IPS-NIHi7 (cell line): ENCODE data around the gene SLC6A9.

Experiments used
- DNase-seq: peaks from one replicate; pipeline ENCODE4 v3.0.0; 2012; ENCODE audit warnings: mixed read lengths; ENCODE audit errors: extremely low spot score

Gene SLC6A9

DNA sequence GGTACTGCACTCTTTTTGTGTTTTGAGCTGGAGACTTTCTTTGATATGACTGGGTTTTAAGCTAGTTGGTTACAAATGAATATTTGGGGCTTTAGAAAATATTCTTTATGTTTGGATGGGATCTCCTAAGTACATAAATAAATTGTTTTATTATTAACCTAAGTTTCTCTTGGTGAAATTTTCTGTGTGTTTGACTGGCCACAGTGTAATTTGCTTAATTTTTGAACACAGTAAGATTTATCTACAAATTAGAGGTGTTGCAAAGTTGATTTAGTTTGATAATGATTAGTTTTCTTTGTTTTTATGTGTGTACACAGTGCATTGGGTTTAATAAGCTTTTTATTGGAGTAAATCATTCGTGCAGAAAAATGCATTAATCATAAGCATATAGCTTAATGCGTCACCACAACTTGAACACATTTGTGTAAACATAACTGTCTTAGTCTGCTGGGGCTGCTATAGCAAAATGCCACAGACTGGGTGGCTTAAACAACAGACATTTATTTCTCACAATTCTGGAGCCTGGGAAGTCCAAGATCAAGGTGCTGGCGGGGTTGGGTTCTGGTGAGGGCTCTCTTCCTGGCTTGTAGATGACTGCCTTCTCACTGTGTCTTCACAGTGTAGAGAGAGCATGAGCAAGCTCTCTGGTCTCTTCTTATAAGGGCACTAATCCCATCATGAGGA lies 17.4 kb upstream of the SLC6A9 start:
- no peak for DNase-seq

DNA sequence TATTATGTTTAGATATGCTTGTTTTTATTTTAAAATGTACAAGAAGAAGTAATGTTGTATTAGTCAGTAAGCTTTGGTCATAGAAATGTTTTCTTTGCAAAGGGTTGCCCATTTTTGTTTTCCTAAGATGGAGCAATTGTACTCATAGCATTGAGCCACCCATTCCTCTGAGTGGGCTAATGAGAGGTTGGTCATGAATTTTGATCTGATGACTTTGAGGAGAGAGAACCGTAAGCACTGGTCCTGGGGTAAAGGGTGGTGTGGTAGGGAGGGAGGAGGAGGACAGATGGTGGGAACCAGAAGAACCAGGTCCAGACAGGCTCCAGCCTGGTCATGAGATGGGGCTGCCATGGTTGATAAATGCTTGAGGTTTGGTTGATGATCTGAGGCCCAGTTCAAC lies 15.9 kb upstream of the SLC6A9 start:
- DNase-seq: no peak

DNA sequence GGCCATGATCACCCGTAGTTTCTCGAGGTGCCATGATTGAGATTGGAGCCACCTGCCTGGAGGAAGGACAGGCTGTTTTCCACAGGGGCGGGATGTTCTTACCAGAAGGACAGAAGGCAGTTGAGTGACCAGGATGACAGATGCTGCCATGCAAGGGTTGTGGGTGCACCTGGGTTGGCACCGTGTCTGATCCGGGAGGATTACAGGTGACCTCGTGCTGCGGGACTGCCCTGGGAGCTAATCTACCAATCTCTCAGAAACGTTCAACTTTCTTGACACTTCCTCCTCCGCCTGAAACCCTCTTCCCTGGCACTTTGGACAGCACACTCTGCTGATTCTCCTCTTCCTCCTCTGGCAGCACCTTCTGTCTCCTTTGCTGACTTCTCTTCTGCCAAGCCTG lies 13.8 kb upstream of the SLC6A9 start:
- DNase-seq: no peak

DNA sequence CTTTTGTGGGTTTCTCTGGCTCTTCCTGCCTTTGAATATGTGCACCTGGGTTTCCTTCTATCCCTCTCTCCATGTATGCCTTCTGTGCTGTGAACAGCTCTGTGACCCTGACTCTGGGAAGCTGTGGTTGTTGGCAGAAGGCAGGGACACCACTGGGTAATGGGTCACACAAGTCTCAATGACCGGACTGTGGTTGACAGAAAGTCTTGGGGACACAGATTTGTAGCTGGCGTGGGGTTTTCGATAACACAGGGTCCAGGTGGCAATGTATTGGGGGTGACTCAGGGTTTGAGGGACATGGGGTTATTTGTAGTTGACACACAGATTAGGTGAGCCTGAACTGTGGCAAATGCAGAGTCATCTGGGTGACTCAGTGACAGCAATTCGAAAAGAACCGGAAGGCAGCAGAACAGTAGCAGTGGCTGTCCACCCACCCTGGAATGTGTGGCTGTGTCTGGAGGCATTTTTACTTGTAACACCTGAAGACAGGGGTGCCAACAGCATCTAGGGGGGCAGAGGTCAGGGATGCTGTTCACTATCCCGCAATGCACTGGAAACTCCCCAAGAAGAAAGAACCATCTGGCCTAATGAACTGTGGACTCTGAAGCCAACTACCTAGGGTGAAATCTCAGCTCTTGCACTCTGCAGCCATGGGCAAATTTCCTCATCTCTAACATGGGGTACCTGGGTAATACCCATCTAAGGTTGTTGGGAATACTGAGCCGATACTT lies 13.0 kb upstream of the SLC6A9 start:
- DNase-seq: no peak

DNA sequence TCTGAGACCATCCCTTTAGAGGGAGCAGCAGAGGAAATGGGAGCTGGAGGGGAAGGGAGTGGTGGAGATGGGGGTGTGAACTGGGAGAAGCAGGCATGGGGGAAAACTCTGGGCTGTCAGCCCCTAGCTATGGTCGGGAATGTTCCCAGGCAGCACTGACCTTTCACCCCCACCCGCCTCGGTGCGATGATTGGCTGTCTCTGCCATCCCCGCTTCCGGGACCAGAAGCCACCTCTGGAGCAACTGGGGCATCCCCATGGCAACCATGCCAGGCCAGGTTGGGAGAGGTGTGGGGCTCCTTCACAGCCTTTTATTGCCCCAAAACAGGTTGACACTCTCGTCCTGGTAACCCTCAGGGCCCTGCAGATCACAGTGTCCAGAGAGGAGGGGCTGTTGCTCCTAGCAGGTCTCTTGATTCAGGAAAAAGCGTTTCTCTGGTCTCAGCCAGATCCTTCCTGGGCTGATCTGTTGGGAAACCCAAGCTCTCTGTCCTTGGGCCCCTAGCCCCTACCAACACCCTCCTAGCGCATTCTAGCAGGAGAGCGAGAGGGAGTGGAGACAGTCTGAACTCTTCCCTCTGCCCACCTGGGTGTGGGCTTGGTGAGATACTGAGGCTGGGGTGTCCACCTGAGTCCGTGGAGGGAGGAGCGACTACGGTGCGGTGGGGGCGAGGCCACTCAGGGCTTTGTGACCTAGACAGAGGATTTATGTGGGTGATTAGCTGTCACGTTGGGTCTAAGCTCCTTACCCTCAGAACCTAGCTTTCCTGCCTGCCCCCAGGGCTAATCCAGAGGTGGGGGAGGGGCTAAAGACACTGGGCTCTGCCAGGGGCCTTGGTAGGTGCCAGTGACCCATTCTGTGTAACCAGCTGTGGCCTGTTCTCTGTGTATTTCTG lies 12.2 kb upstream of the SLC6A9 start:
- no peak for DNase-seq

DNA sequence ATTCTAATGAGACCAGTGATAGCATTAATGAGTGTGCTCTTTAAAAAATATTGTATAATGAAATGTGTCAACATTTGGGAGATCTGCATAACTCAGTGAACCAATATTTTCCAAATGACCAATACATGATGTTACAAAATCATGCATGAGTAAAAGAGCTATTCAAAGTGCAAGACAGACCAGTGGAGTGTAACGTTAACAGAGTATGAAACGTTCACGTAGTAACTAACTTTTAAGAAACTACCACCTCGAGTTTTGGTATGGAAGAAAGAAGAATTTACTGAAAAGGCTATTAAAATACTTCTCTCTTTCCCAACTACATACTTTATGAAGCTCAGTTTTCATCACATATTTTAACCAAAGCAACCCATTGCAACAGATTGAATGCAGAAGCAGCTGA lies 9.6 kb upstream of the SLC6A9 start:
- DNase-seq: no peak

DNA sequence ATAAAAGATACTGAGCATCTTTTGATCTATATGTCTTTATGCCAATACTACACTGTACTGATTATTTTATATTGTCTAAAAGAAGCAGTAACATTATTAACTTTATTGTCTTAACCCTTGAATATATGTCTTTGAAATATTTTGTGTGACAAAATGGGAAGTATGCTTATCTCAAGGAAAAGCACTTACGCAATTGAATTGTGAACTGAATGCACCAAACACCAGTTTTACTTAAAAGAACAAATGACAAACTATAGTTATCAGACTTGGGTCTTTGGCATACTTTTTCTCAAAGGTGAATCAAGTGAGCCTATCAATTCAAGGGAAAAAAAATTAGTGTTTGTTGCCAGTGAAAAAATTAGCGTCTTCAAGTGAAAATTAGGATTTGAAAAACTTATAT lies 9.2 kb upstream of the SLC6A9 start:
- DNase-seq: no peak

DNA sequence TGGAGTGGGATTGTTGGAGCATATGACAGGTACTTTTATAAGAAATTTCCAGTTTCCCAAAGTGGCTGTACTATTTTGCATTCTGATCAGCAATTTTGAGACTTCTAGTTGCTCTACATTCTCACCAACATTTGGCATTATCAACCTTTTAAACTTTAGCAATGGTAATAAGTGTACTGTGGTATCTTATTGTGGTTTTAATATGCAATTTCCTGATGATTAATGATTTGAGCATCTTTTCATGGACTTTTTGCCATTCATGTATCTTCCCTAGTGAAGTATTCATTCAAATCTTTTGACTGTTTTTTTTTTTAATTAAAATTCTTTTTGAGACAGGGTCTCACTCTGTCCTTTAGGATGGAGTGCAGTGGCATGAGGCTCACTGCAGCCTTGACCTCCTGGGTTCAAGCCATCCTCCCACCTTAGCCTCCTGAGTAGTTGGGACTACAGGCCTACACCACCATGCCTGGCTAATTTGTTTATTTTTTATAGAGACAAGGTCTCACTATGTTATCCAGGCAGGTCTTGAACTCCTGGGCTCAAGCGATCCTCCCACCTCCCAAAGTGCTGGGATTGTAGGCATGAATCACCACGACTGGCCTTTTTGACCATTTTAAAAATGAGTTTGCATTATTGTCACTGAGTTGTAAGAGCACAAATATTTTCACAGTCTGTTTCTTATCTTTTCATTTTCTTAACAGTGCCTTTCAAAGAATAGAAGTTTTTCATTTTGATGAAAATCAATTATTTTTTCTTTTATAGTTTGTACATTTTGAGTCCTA lies 7.8 kb upstream of the SLC6A9 start:
- no peak for DNase-seq

DNA sequence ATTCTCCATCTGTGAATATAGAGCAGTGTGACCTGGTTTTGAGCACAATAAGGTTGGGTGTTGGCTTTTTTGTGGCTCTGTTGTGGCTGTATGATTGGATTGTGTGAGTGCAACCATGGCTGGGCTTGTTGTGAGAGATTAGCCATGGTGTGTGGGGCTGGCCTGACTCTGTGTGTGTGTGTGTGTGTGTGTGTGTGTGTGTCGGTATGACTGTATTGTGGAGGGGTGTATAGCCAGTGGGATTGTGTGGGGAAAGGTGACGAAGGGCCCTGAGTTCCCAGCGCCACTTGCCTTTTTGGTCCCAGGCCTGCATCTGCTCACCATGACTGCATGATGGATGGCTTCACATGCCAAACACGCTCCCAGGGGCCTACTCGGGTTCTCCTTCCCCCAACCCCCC lies 5.9 kb upstream of the SLC6A9 start:
- DNase-seq: no peak

DNA sequence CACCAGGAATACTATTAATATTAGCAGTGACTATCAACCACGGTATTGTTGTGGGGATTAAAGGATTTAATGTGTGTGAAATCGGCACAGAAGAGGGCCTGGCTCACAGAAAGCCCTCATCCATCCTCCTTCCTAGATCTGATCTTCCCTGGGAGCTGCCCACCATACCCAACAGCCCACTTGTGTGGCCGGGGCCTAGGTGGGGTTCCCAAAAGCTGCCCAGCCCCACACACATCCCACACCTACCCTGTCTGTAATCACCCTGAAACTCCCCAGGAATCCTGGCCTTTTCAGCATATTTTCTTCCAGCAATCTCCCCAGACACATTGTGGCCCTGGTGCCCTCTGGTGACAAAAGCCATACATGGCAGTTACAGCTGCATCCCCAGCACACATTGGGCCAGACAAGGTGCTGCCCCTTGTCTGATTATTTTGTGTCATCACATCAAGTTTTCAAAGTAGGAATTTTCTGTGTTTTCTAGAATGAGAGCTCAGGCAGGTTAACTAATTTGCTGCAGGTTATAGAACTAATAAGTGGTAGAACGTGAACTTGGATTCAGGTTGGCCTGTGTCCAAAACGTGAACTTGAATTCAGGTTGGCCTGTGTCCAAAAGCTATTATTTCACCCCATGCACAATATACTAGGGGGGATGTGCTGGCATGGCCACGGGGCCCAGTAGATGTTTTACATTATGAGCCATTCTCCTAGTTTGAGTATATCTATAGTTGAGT lies 5.3 kb upstream of the SLC6A9 start:
- DNase-seq: peak; percentile 68

DNA sequence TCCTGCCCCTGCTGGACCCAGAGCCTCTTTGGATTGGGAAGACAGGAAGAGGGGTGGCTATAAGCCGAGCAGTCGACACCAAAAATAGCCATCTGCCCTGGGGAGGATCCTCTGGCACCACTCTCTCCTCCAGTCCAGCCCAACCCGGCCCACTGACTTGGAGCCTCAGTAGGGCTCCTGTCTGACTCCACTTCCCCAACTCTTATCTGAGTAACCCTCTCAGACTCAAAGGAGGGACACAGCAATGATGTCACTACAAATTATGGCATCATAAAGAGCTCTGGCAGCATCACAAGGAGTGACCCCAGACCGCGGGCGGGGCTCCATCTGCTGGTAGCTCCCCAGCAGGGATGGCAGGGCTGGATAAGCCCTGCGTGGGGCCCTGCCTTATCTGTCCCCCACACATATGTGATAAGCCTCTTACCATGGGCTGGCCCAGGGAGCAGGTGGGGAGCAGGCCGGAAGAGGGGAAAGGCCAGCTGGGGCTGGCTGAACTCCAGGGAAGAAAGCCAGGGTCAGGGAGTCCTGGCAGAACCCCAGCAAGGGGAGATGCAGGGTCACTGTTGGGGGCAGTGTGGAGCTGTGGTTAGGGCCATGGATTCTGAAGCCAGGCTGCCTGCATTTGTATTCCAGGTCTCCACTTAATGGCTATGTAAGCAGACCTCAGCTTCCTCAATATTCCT lies 4.6 kb upstream of the SLC6A9 start:
- DNase-seq: no peak

DNA sequence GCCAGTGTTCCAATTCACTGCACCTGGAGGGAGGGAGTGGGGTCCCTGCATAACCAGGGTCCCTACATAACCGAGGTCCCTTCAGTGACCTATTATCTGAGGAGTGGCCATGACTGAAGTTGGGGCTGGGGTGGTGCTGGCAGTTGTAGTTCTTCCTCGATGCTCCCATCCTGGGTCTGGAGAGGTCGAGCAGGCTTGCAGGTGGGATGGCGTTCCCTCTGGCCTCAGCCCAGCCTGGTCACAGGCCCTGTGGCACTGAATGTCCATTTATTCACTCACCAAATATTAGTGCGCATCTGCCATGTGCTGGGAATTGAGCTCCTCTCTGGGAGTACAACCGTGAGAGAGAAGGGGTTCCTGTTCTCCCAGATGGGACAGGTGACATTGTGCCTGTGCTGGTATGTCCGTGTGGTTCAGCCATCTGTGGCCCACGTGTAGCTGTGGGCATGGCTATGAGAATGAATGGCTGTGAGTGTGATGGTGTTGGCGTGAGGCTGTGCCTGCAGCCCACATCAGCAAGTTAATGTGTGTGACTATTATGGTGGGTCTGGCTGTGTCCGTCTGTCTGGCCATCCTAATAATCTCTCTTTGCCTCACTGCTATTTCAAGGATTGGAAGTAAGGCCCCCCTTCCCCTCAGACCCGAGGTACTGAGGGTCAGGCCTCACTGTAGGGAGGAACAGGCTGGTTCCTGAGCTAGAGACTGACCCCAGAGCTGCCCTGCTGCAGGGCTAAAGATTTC lies 3.9 kb upstream of the SLC6A9 start:
- no peak for DNase-seq

DNA sequence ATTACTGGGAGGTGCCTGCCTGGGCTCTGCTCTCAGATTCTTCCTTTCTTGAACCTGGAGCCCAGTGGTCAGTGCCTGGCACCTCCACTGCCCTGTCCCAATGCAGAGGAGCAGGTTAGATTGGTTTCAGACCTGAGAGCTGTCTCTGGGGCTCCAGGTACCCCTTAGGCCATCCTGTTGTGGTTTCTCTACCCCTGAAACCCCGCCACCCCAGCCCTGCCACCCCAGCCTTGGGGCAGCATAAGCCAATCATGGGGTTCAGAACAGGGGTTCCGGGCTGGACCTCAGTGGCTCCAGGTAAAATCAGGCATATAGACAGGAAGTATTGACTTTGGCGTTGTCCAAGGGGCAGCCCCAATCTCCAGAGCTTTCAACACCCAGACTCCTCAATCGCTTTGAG lies 3.2 kb upstream of the SLC6A9 start:
- no peak for DNase-seq

DNA sequence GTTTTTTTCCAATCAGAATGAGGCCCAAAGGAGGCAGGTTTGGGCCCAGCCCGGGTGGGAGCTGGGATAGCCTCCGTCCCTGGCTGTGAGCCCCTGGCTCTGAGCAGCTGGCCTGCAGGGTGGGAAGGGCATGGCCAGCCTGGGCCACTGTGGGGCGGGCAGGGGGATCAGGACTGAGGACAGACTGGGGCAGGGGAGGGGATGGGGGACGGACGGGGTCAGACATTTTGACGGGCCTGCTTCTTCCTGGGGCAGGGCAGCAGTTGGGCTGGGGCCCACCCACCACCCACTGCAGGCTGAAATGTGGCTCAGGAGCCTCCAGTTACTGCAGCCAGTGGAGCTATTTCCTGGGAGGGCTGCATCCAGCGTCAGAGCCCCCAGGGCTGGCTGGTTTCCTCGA lies 2.5 kb upstream of the SLC6A9 start:
- no peak for DNase-seq

DNA sequence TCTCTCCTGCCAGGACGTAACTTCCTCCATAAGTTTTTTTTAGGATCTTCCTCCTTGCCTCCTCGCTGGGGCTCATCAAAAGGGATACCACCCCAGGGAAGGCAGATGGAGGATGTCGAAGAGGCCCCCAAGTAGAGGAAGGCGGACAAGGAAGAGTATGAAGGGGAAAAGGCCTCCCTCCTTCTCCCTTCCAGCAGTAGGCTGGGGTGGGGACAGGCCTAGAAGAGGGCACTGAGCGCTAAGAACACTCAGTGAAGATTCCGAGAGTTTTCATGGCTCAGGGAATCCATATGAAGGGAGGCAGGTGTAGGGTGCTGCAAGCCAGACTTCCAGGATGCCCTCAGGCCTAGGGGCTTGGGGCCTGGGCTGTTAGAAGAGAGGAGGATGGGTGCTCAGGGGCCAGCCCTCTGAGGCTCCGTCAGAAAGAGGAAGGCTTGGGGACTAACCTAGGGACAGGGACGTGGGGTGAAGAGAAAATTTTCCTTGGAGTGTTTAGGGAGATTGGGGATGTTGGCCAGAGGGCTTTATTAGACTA lies 1.8 kb upstream of the SLC6A9 start:
- no peak for DNase-seq

DNA sequence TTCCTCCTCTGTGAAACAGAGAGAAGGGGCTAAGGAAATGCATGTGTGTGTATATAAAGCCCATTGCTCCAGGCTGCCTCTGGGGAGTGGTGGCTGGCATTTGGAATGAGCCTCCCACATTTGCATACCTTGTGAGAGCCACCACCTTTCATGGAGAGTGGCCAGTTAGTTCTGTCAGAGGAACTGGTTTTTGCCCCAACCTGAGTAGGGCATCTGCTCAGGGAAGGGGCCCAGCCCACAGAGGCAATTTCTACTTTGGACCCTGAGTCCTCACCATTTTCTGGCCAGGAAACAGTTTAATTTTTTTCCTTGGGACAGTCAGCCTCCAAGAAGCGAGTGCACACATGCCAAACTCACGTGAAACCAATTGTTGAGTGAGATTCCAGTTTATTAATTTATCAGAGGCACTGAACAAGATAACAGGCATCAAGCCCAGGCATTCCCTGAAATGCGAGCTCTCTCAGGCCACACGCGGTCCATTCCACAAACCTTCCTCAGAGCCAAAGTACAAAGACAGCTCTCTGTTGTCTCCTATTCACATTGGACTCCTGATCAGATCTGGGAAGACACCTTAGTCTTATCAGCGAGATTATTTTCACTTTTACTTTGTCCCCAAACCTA lies 1.0 kb upstream of the SLC6A9 start:
- no peak for DNase-seq

DNA sequence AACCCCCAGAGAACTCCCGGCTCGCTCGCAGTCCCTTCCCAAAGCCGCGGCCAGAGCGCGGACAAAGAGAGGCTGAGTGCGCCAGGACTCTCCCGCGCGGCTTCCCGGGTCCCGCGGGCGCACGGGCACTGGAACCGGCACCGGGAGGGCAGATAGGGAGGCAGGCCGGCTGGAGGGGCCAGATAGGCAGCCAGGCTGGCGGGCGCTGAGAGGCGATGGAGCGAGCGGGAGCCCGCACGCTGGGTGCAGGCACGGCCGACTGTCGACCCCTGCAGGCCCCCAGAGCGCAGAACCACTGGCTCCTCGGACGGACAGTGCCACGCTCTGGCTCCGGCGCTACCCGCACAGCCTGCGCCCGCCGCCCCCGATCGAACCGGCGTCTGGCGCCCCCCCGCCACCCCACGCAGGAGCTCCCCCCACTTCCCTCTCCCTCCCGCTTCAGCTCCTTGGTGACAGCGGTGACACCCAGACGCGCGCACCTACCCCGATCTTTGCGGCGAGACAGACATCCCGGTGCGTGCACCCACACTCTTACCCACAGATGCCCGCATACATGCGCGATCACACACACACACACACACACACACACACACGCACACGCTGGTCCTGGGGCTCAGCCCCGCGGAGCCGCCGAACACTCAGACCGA lies 534 bp downstream of the SLC6A9 start:
- DNase-seq: peak; percentile 61

DNA sequence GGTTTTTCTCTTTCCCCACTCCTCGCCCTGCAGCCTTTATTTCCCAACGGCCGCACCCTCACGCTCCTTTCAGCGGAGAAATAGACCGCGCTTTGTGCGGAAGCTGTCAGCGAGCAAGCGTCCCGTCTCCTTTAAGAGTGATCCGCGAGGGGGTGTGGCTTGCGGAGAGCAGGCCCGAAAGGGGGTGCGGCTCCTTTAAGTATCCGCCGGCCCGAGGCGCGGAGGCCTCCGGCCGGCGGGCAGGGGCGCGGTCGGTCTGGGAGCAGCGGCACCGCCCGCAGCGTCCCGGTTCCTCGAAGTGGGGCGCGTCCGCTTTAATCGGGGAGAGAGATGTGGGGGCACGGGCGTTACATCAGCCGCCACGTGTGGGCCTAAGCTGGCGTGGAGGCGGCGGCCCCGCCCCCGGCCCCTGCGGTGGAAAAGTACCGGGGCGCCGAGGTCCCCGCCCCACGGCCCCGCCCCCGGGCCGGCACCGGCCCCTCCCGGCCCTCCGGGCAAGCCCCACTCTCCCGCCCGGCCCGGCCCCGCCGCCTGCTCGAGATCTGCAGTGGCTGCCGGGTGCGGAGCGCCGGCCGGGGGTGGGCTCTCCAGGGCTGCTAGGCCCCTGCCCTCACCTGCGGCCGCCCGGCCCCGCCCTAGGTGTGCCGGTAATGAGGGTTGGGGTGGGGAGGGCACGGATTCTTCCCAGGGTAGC lies 1.2 kb downstream of the SLC6A9 start:
- DNase-seq: peak; percentile 94
